GM12878 (cell line): ENCODE results near the gene FRK.

Experiments
- CEBPB ChIP-seq, 2 experiments: fragments of 150-350 bp in 1 of 2; IDR thresholded peaks; 2 replicates each; pipeline ENCODE4 v1.6.1; 2012 to 2014; ENCODE audit warnings: low read depth in 2 of 2, low read length in 2 of 2, borderline replicate concordance in 1 of 2, inconsistent platforms in 1 of 2
- CHD2 ChIP-seq: IDR thresholded peaks from 2 replicates; pipeline ENCODE4 v1.6.1; 2011; ENCODE audit warnings: low read depth, low read length, improper control_type of control experiment, borderline replicate concordance
- CTCF ChIP-seq, 3 experiments: IDR thresholded peaks in 2 of 3; conservative IDR thresholded peaks in 1 of 3; 2 replicates each; pipeline ENCODE4 v1.5.1; 2011; ENCODE audit warnings: low read depth in 3 of 3, low read length in 3 of 3, mild to moderate bottlenecking in 3 of 3, control low read depth in 2 of 3, moderate library complexity in 2 of 3, inconsistent platforms in 1 of 3, mixed read lengths in 1 of 3; ENCODE audit not compliant: control insufficient read depth in 2 of 3, insufficient read depth in 1 of 3; ENCODE audit errors: extremely low read depth in 1 of 3
- EZH2 ChIP-seq: IDR thresholded peaks from 2 replicates; pipeline ENCODE4 v1.6.1; 2012; ENCODE audit warnings: low read depth, mild to moderate bottlenecking, control low read depth, inconsistent platforms, low read length, borderline replicate concordance; ENCODE audit not compliant: control insufficient read depth
- POLR2A ChIP-seq: IDR thresholded peaks from 2 replicates; pipeline ENCODE4 v1.6.1; 2011; ENCODE audit warnings: low read depth, mild to moderate bottlenecking, low read length
- RCOR1 ChIP-seq: conservative IDR thresholded peaks from 2 replicates; pipeline ENCODE4 v1.6.1; 2012; ENCODE audit warnings: low read depth, low read length, improper control_type of control experiment
- REST ChIP-seq: IDR thresholded peaks from 2 replicates; pipeline ENCODE4 v1.6.1; 2012; ENCODE audit warnings: mild to moderate bottlenecking, low read depth, low read length
- SMARCA5 ChIP-seq: fragments of 450-650 bp; IDR thresholded peaks from 2 replicates; pipeline ENCODE4 v1.6.1; 2017; ENCODE audit warnings: mild to moderate bottlenecking
- SMC3 ChIP-seq: IDR thresholded peaks from 2 replicates; pipeline ENCODE4 v1.6.1; 2011; ENCODE audit warnings: low read length, improper control_type of control experiment, borderline replicate concordance
- SP1 ChIP-seq: IDR thresholded peaks from one replicate; pipeline ENCODE4 v1.6.1; 2011; ENCODE audit warnings: low read depth, low read length
- SUZ12 ChIP-seq: fragments of 200-600 bp; sonication (generic); IDR thresholded peaks from one replicate; pipeline ENCODE4 v1.6.1; 2018; ENCODE audit warnings: antibody characterized with exemption, mild to moderate bottlenecking; ENCODE audit not compliant: unreplicated experiment
- ZBTB40 ChIP-seq: fragments of 450-650 bp; IDR thresholded peaks from 2 replicates; pipeline ENCODE4 v1.6.1; 2016; ENCODE audit warnings: mild to moderate bottlenecking, moderate library complexity, borderline replicate concordance
- TF ChIP-seq, protein P1 (sequence below): fragments of 450-650 bp; formaldehyde crosslinking; IDR thresholded peaks from 2 replicates; pipeline ENCODE4 v1.5.0; 2022; ENCODE audit warnings: mild to moderate bottlenecking, missing genetic modification characterization
- TF ChIP-seq, protein P2 (sequence below): fragments of 450-650 bp; IDR thresholded peaks from 2 replicates; pipeline ENCODE4 v1.6.1; 2018; ENCODE audit warnings: borderline replicate concordance, mild to moderate bottlenecking; ENCODE audit not compliant: partially characterized antibody

DNA sequence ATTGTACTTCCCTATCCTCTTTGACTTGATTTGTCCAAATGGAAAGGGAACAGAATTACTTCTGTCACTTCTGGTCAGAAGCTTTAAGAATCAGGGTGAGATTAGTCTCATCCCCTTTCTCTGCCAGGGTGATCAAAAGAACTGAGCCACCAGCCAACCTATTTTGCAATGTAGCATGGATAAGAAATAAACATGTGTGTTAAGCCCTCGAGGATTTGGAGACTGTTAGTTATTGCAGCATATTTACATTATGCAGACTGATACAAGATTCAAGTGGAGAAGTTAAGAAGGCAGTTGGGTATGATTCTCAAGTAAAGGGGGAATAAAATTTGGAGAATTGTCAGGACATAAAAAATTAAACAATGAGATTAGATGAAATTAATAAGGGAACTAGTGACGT, 106.0 kb downstream of the FRK start:
- TF ChIP-seq, protein P1, sequence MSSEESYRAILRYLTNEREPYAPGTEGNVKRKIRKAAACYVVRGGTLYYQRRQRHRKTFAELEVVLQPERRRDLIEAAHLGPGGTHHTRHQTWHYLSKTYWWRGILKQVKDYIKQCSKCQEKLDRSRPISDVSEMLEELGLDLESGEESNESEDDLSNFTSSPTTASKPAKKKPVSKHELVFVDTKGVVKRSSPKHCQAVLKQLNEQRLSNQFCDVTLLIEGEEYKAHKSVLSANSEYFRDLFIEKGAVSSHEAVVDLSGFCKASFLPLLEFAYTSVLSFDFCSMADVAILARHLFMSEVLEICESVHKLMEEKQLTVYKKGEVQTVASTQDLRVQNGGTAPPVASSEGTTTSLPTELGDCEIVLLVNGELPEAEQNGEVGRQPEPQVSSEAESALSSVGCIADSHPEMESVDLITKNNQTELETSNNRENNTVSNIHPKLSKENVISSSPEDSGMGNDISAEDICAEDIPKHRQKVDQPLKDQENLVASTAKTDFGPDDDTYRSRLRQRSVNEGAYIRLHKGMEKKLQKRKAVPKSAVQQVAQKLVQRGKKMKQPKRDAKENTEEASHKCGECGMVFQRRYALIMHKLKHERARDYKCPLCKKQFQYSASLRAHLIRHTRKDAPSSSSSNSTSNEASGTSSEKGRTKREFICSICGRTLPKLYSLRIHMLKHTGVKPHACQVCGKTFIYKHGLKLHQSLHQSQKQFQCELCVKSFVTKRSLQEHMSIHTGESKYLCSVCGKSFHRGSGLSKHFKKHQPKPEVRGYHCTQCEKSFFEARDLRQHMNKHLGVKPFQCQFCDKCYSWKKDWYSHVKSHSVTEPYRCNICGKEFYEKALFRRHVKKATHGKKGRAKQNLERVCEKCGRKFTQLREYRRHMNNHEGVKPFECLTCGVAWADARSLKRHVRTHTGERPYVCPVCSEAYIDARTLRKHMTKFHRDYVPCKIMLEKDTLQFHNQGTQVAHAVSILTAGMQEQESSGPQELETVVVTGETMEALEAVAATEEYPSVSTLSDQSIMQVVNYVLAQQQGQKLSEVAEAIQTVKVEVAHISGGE, result no peak
- TF ChIP-seq POLR2A (no peak), SMARCA5 (no peak), ZBTB40 (no peak), CTCF (IDR thresholded peaks at IDR 0.05 in 2 of 3, conservative IDR thresholded peaks at IDR 0.05 in 1 of 3; ENCODE audit: control insufficient read depth in 2 of 3, extremely low read depth in 1 of 3, insufficient read depth in 1 of 3, low read depth in 3 of 3, low read length in 3 of 3) (no peak), REST (no peak), CEBPB (IDR thresholded peaks at IDR 0.05; ENCODE audit: borderline replicate concordance in 1 of 2, low read depth in 2 of 2, low read length in 2 of 2) (no peak), SUZ12 (no peak), SP1 (no peak), RCOR1 (no peak), CHD2 (no peak), SMC3 (no peak), EZH2 (no peak)
- TF ChIP-seq, protein P2, sequence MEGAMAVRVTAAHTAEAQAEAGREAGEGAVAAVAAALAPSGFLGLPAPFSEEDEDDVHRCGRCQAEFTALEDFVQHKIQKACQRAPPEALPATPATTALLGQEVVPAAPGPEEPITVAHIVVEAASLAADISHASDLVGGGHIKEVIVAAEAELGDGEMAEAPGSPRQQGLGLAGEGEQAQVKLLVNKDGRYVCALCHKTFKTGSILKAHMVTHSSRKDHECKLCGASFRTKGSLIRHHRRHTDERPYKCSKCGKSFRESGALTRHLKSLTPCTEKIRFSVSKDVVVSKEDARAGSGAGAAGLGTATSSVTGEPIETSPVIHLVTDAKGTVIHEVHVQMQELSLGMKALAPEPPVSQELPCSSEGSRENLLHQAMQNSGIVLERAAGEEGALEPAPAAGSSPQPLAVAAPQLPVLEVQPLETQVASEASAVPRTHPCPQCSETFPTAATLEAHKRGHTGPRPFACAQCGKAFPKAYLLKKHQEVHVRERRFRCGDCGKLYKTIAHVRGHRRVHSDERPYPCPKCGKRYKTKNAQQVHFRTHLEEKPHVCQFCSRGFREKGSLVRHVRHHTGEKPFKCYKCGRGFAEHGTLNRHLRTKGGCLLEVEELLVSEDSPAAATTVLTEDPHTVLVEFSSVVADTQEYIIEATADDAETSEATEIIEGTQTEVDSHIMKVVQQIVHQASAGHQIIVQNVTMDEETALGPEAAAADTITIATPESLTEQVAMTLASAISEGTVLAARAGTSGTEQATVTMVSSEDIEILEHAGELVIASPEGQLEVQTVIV, result no peak
